Effector memory CD8-positive, alpha-beta T cell (primary cell): Measurements from ENCODE around the gene TENT5C.
A peak's percentile ranks its signal among the peaks of the same experiment; 100 is the strongest.

ENCODE experiments used
- ATAC-seq: fragments of 150-1000 bp; cut with Tn5 transposase; replicated peaks from 2 replicates; pipeline ENCODE4 v1.10.0; 2021; ENCODE audit warnings: mild to moderate bottlenecking, moderate library complexity
- DNase-seq, 3 experiments: peaks; one replicate each; pipeline ENCODE4 v3.0.0; 2021
- H3K27ac Mint-ChIP-seq, 2 donors: one replicate each; pipeline ENCODE4 v1.8.0; 2022; ENCODE audit warnings: mild to moderate bottlenecking in 2 of 2, mixed read lengths in 2 of 2, moderate library complexity in 2 of 2
- H3K27me3 Mint-ChIP-seq, 2 donors: one replicate each; pipeline ENCODE4 v1.8.0; 2022; ENCODE audit warnings: mixed read lengths in 2 of 2
- H3K36me3 Mint-ChIP-seq: one replicate; pipeline ENCODE4 v1.8.0; 2022; ENCODE audit warnings: mild to moderate bottlenecking, moderate library complexity, mixed read lengths; ENCODE audit not compliant: insufficient read depth
- H3K4me1 Mint-ChIP-seq, 2 donors: one replicate each; pipeline ENCODE4 v1.8.0; 2022; ENCODE audit warnings: low read depth in 2 of 2, mixed read lengths in 2 of 2
- H3K4me3 Mint-ChIP-seq, 2 donors: one replicate each; pipeline ENCODE4 v1.8.0; 2022; ENCODE audit warnings: mild to moderate bottlenecking in 2 of 2, mixed read lengths in 2 of 2, moderate library complexity in 2 of 2
- H3K9me3 Mint-ChIP-seq, 2 donors: one replicate each; pipeline ENCODE4 v1.8.0; 2022; ENCODE audit warnings: mixed read lengths in 2 of 2

TENT5C gene

DNA sequence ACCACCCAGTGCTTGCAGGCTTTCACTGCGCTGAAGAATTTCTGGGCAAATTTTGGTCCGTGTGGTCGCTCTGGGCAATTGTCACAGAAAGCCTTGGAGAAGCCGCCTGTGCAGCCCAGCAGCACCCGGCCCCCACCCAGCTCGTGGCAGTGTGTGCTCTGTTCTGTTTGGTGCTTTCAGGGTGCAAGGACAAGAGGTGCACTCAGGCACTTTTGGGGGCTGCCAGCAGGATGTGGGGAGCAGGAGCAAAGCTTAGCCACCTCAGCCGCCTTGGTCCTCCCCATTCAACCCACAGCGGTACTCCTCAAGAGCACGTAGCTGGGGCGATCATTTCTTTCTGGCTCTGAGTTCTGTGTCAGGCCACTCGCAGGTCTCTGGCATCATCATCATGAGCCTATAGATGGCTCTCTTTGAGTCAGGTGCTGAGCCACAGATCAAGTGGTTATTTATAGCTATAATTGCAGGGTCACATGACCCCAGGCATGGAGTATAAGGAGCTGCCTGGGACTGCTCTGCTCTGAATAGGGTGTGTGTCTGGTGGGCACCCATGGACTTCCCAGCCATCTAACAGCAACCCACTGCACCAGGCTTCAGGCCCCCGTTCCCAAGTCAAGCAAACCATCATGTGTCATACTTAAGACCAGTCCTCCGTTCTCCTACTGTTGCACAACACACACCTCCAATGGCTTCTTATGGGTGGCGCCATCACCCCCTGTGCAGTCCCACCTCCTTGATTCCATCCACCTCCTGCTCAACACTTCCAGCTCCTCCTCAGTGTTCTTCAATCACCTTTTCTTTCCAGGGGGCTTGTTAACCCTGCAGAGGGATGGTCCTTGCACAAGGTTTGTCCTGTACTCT lies 18.1 kb upstream of the TENT5C start:
- Mint-ChIP-seq H3K36me3 (no peaks in the 10 kb centered on the region), H3K27me3 (peaks cover 0 to 24% of the 10 kb centered on the region in 2 donors), H3K4me1 (peaks cover 13 to 15% of the 10 kb centered on the region in 2 donors), H3K9me3 (no peaks in the 10 kb centered on the region), H3K4me3 (no peak overlapping the region), H3K27ac (no peak overlapping the region)
- ATAC-seq (no peak), DNase-seq (no peak)

DNA sequence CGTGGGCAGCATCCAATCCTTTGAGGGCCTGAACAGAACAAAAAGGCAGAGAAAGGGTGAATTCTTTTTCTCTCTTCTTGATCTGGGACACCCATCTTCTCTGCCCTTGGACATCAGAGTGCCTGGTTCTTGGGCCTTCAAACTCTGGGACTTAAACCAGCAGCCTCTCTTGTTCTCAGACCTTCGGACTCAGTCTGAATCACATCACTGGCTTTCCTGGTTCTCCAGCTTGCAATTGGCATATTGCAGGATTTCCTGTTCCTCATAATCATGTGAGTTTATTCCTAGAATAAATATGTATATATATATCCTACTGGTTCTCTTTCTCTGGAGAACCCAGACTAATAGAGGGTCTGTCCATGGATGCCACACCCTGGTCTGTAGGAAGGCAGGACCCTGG lies 16.3 kb upstream of the TENT5C start:
- DNase-seq (no peak), ATAC-seq (no peak)
- Mint-ChIP-seq H3K4me1 (peaks cover 4 to 6% of the 10 kb centered on the region in 2 donors), H3K27me3 (peaks cover 0 to 34% of the 10 kb centered on the region in 2 donors), H3K36me3 (no peaks in the 10 kb centered on the region), H3K9me3 (no peaks in the 10 kb centered on the region), H3K4me3 (no peak overlapping the region), H3K27ac (no peak overlapping the region)

DNA sequence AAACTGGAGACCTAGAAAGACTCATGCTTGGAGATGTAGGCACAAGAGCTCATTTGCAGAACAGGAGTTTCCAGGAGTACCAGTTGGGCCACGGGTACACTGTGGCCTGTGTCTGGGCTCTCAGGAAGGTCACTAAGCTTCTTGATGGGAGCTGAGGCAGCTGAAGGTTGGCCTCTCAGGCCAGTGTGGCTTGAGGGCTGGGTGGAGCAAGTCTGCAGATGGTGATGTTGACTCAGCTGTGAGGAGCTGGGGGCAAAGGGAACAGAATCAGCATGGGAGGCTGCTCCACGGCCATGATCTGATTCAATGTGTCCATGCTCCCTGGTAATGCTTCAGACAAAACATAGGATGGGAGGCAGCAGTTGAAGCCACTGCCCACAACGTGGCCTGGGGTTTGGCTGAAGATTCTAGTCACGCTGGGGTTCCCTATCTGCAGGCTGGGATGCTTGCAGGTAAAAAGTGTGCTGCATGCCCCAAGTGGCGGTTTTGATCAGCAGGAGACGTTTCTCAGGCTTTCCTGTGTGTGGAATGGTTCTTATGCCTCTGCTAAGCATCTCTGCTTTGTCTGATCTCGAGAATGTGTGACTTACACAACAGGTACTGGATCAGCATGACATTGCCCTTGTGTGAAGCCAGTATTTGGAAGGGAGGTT lies 15.4 kb upstream of the TENT5C start:
- no peaks in the 10 kb centered on the region for H3K9me3 Mint-ChIP-seq
- ATAC-seq = no peak
- H3K4me3 Mint-ChIP-seq = no peak overlapping the region
- peaks cover 4 to 5% of the 10 kb centered on the region in 2 donors for H3K4me1 Mint-ChIP-seq
- no peaks in the 10 kb centered on the region for H3K36me3 Mint-ChIP-seq
- H3K27ac Mint-ChIP-seq = no peak overlapping the region
- H3K27me3 Mint-ChIP-seq = peaks cover 0 to 34% of the 10 kb centered on the region in 2 donors
- no peak for DNase-seq

DNA sequence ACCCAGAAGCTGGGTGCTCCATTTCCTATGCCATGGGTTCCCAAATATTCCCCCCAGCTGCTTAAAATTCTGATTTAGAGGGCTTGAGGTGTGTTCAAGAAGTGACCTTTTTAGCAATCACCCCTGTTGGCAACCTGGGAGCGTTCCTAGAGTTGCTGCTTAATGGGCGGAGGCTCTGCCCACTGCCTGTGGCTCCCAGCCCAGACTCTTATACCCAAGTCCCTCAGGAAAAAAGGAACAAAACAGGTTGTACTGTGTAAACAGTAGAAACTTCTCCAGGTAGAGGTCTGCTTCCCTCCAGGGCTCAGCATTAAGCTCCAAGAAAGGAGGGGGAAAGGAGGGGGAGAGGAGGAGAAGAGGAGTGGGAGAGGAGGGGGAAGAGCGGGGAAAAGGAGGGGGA lies 14.6 kb upstream of the TENT5C start:
- H3K27ac Mint-ChIP-seq = no peak overlapping the region
- peaks cover 0 to 34% of the 10 kb centered on the region in 2 donors for H3K27me3 Mint-ChIP-seq
- DNase-seq (no peak), ATAC-seq (no peak)
- no peak overlapping the region for H3K4me3 Mint-ChIP-seq
- no peaks in the 10 kb centered on the region for H3K36me3 Mint-ChIP-seq
- H3K4me1 Mint-ChIP-seq = peaks cover 4 to 5% of the 10 kb centered on the region in 2 donors
- H3K9me3 Mint-ChIP-seq = no peaks in the 10 kb centered on the region

DNA sequence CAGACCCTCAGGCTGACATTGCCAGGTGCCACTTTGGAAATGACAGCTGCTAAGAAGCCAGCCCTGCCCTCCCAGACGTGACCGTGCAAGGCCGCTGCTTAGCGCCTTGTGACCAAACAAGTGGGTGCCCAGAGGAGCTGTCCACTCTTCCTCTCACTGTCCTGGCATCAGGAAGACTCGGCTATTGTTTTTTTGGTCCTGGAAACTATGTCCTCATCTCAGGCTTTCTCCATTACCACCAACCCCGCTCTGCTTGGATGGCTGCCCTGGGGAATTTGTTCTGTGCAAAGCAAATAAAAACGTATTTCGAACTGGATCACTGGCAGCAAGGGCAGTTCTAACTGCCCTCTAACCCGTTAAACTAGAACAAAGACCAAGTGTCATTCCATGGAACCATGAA lies 13.7 kb upstream of the TENT5C start:
- Mint-ChIP-seq H3K36me3 (no peaks in the 10 kb centered on the region), H3K4me1 (peaks cover 4 to 5% of the 10 kb centered on the region in 2 donors), H3K9me3 (no peaks in the 10 kb centered on the region), H3K27ac (no peak overlapping the region), H3K27me3 (peaks cover 0 to 34% of the 10 kb centered on the region in 2 donors), H3K4me3 (no peak overlapping the region)
- ATAC-seq (no peak), DNase-seq (no peak)

DNA sequence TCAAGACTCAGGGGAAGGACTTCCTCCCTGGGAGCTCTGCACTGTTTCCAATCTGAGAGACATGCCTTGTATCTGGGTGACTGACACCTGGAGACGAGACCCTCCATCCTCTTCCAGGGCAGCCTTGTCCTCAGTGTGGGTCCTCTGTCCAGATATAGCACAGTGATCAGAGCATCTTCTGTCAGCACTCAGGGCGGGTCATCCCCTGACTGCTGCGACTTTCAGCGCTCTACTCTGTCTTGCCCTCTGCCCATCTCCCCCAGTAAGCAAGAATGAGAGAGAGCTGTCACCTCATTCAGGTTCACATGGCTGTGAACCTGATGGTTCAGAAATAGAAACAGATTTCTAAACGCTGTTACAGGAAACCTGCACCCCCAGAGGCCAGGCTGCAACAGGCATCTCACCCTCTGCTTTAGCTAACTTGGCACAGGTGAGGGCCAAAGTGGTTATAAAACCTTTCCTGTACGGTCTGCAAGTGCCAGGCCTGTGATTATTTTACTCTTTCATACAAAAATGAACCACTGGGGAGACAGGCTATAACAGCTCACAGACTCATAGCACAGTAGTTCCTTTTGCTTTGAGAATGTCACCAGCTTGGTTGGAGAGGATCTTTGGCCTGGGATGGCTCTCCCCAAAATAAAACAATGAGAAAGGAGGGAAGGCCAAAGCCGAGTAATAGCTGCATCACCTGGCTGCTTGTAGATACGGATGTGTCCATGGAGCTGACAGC lies 11.4 kb upstream of the TENT5C start:
- peaks cover 0 to 4% of the 10 kb centered on the region in 2 donors for H3K4me1 Mint-ChIP-seq
- H3K27me3 Mint-ChIP-seq = peaks cover 0 to 27% of the 10 kb centered on the region in 2 donors
- H3K4me3 Mint-ChIP-seq = no peak overlapping the region
- ATAC-seq (no peak), DNase-seq (no peak)
- H3K36me3 Mint-ChIP-seq = no peaks in the 10 kb centered on the region
- no peak overlapping the region for H3K27ac Mint-ChIP-seq
- no peaks in the 10 kb centered on the region for H3K9me3 Mint-ChIP-seq

DNA sequence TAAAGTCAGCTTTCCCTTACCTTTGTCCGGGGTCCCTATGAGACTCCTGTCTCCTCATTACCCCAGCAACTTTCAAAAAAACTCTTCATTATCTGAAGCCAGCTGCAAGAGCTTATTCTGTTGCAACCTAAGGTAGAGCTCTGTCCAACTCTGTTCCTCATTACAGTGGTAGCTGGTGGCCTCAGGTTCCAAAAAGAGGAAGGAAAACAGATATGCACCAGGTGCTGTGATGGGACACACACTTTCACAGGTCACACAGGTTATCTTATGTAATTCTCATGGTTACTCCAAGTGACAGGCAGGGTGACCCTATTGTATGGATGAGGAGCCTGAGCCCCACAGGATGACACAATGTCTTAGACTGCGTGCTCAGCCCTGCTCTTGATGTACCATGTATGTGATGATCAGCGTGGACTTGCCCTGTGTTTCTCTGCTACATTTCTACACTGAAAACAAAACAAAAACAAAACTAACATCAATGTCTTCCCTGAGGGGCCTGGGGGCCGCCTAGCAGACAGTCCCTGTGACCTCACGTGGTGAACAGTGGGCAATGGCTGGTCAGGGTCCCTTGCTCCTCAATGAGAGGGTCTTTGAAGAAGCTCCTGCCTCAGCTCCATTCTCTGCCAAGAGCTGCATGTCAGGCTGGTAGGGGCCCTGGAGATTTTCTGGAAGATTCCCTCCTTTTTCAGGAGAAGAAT lies 9.7 kb upstream of the TENT5C start:
- H3K4me3 Mint-ChIP-seq = no peak overlapping the region
- ATAC-seq (peak; percentile 41), DNase-seq (no peak)
- no peaks in the 10 kb centered on the region for H3K9me3 Mint-ChIP-seq
- peaks cover 0 to 2% of the 10 kb centered on the region in 2 donors for H3K4me1 Mint-ChIP-seq
- H3K36me3 Mint-ChIP-seq = no peaks in the 10 kb centered on the region
- no peak overlapping the region for H3K27ac Mint-ChIP-seq
- peaks cover 0 to 19% of the 10 kb centered on the region in 2 donors for H3K27me3 Mint-ChIP-seq

DNA sequence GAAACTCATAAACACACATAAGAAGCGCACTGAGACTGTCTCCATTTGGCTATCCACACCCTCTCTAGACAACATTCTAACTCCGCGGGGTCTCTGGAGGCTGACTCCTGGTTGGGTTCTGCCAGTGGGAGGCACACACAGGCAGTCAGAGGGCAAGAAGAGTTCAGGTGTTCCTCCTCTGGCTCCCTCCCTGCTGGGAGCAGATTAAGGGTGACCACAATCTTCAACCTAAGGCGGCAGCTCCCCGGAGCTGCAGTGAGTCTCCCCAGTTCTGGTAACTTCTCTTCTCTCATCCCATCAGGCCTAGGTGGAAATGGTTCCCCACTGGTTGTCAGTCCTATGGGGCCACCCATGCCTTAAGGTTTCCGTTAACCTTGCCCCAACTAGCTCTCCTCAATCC lies 7.4 kb upstream of the TENT5C start:
- Mint-ChIP-seq H3K9me3 (no peaks in the 10 kb centered on the region), H3K27me3 (peaks cover 0 to 16% of the 10 kb centered on the region in 2 donors), H3K4me3 (no peak overlapping the region), H3K27ac (no peak overlapping the region), H3K4me1 (peaks cover 0 to 2% of the 10 kb centered on the region in 2 donors), H3K36me3 (no peaks in the 10 kb centered on the region)
- ATAC-seq (no peak), DNase-seq (no peak)

DNA sequence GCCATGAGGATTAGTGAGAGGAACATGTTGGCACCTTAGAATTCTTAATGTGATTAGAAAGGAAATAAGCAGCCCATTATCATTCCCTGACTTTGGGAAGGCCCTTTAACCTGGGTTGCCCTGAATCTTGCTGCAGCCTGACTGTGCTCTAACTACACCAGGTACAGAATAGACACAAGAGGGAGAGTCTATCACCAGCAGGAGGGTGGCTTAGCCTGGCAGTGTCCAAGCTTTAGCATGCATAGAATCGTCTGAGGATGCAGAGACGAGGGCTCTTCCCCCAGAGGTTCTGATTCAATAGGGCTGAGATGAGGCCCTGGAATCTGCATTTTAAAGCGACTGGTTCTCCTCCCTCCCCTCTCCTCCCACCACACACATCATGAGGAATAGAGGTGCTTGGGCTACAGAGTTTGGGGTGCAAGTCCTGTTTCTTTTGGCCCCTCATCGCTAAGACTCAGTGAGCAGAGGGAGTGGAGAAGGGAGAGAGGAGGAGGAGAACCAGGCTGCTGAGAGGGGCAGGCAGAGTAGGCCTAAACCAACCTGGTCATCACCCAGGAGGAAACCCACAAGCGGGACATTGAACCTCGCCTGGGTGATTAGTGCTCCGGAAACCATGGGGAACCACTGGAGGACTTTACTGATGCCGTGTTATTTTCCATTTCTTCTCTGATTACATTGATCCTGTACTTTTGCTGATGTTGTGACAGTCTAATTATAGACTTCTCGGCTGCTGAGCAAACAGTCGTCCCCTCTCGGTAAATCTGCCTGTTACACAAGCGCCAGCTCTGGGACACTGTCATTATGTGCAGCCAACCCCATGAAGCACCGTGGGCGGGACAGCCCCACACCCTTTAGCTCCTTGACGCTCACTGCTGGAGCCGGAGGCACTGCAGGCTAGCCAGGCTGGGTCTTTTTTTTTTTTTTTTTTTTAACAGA lies 6.3 kb upstream of the TENT5C start:
- H3K27ac Mint-ChIP-seq = no peak overlapping the region
- peaks cover 0 to 3% of the 10 kb centered on the region in 2 donors for H3K4me1 Mint-ChIP-seq
- H3K36me3 Mint-ChIP-seq = no peaks in the 10 kb centered on the region
- peaks cover 0 to 10% of the 10 kb centered on the region in 2 donors for H3K27me3 Mint-ChIP-seq
- no peak overlapping the region for H3K4me3 Mint-ChIP-seq
- no peaks in the 10 kb centered on the region for H3K9me3 Mint-ChIP-seq
- DNase-seq = no peak
- ATAC-seq = no peak

DNA sequence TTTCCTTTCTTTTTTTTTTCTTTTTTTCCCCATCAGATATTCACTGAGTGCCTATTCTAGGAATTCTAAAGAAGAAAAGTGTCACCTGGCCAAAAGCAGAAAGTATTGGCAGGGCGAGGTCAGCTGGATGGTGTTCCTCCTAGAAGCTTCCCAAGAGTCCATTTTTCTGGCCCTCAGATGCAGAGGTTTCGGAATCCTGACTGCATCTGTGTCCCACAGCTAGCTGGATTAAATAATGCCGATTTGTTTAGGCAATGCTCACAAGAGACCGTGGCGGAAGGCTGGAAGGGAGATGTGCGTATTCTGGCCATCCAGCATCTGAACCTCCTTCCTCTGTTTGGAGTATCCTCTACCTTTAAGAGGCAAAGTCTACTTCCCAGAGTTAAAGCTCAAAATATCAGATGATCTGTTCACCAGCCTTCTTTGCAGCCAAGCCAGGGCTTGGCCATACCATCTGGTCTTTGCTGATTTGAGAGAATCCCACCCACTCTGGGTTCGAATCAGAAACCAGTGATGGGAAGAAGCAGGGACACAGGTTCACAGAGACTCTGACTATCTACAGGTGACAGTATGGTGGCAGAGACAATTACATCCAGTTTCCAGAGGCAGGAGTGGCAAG lies 5.4 kb upstream of the TENT5C start:
- Mint-ChIP-seq H3K36me3 (peaks cover 5% of the 10 kb centered on the region), H3K27me3 (peaks cover 0 to 10% of the 10 kb centered on the region in 2 donors), H3K4me1 (peaks cover 0 to 9% of the 10 kb centered on the region in 2 donors), H3K27ac (no peak overlapping the region), H3K4me3 (no peak overlapping the region), H3K9me3 (no peaks in the 10 kb centered on the region)
- ATAC-seq = no peak
- no peak for DNase-seq

DNA sequence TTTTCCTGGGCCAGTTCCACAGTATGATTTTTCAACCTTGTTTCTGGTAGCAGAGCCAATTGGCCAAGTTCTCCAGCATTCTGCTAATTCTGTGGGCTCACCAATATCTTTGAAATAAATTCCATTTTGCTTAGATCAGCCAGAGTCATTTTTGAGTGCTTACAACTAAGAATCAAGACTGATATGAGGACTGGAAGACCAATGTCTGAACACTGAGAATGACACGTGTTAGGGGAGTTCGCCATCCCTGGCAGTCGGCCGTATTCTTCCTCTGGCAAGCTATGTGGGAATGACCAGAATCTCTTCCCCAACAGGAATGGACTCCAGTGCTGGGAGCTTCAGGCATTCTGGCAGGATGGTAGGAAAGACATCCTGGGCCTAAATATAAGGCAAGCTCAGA lies 4.9 kb upstream of the TENT5C start:
- DNase-seq (no peak), ATAC-seq (no peak)
- peaks cover 0 to 10% of the 10 kb centered on the region in 2 donors for H3K4me1 Mint-ChIP-seq
- no peak overlapping the region for H3K27ac Mint-ChIP-seq
- peaks cover 0 to 10% of the 10 kb centered on the region in 2 donors for H3K27me3 Mint-ChIP-seq
- no peak overlapping the region for H3K4me3 Mint-ChIP-seq
- no peaks in the 10 kb centered on the region for H3K9me3 Mint-ChIP-seq
- H3K36me3 Mint-ChIP-seq = peaks cover 10% of the 10 kb centered on the region

DNA sequence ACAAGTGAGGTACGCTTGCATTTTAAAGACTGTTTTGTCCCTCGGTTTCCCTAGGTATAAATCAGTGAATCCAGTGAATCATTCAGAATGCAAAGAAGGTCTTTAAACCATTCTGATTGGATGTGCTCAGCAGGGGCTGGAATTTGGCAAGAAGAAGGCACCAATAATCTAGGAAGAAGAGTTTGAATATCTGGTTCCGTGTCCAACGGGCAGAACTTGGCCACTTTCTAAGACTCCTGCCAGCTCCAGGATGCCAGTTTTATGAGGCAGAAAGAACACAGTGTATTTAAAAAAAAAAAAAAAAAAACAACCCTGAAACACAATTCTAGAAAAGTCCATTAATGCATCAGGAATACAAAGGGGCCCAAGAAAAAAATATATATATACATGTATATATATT lies 3.0 kb upstream of the TENT5C start:
- Mint-ChIP-seq H3K4me1 (peaks cover 7 to 20% of the 10 kb centered on the region in 2 donors), H3K27ac (no peak overlapping the region), H3K9me3 (no peaks in the 10 kb centered on the region), H3K4me3 (no peak overlapping the region), H3K36me3 (peaks cover 29% of the 10 kb centered on the region), H3K27me3 (peaks cover 0 to 10% of the 10 kb centered on the region in 2 donors)
- DNase-seq (no peak), ATAC-seq (no peak)
